Measurements from ENCODE around the gene ZNF236.
"Not testable (repeated sequence)": the region's sequence is repeated elsewhere in the genome, so short reads cannot be mapped to it uniquely, and the experiment has no call there.

The ZNF236 gene

GRCh38 chr18:76953583-76954233 is 131.4 kb downstream of the ZNF236 start:
- FAIRE-seq: no peak

DNA sequence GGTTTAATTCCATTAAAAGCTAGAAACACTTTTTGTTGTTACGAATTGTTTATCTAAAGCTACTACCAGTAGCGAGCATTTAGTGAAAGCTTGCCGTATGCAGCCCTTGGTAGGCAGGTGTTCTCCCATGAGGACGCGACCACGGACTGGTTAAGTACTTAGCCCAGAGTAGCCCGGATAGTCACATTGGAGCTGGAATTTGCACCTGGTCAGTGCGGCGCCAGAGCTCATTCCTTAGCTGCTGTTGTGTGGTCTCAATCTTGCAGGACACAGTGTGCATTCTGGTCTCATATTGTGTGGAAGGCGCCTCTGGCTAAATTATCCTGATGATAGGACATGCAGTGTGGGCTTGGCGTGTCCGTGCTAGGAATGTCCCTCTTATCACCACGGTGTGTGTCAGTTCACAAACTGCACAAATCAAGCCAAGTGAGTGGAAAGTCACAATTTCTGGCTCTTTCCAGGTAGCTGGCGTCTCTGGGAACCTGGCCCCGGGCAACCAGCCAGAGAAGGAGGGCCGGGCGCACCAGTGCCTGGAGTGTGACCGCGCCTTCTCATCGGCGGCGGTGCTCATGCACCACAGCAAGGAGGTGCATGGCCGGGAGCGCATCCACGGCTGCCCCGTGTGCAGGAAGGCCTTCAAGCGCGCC is 133.3 kb downstream of the ZNF236 start:
- FAIRE-seq: no peak

GRCh38 chr18:76956648-76957047 is 134.3 kb downstream of the ZNF236 start:
- no peak for FAIRE-seq

DNA sequence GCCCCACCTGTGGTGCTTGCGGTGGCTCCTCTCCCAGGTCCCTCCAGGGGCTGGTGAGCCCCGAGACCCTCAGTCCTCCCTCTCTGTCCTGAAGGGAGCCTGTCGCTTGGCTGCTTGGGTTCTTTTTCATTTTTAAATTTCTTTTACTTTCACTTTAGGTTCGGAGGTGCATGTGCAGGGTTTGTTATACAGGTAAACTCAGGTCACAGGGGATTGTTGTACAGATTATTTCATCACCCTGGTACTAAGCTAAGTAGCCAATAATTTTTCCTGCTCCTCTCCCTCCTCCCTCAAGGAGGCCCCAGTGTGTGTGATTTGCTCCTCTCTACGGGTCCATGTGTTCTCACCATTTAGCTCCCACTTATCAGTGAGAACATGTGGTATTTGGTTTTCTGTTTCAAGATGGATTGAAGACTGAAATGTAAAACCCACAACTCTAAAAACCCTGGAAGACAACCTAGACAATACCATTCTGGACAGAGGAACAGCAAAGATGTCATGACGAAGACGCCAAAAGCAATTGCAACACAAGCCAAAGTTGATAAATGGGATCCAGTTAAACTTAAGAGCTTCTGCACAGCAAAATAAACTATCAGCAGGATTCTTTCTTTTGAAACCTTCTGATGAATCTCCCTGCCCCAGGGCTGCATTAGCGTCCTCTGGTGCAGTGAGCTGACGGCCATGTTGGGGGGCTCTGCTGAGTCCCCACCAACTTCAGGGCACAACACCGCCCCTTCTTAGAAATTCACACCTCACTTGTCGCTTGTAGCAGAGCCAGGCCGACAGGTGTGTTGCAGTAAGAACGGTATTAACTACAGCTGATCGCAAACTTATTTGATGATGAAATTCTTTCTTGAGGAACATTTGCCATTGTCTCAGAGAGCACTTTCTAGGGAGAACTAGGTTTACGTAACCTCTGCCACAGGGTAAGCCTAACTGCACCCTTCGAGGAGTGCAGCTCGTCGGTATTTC is 135.3 kb downstream of the ZNF236 start:
- FAIRE-seq: no peak

GRCh38 chr18:76958692-76959341 is 136.5 kb downstream of the ZNF236 start:
- no peak for FAIRE-seq

GRCh38 chr18:76959605-76960004 is 137.2 kb downstream of the ZNF236 start:
- no peak for FAIRE-seq

DNA sequence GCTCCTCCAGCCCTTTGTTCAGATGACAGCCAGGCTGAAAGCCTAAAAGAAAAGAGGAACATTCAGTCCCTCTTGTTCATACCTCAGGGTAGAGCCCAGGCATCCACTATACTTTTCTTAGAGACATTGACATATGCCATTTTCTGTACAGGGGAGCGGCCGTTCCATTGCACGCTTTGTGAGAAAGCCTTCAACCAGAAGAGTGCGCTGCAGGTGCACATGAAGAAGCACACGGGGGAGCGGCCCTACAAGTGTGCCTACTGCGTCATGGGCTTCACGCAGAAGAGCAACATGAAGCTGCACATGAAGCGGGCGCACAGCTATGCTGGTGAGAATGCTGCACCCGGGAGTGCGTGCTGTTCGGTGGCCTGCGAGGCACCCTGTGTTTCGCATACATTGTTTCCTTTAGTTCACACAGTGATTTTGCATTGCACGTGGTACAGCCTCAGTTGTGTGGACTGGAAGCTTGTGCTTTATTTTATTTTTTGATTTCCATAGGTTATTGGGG is 138.2 kb downstream of the ZNF236 start:
- no peak for FAIRE-seq

DNA sequence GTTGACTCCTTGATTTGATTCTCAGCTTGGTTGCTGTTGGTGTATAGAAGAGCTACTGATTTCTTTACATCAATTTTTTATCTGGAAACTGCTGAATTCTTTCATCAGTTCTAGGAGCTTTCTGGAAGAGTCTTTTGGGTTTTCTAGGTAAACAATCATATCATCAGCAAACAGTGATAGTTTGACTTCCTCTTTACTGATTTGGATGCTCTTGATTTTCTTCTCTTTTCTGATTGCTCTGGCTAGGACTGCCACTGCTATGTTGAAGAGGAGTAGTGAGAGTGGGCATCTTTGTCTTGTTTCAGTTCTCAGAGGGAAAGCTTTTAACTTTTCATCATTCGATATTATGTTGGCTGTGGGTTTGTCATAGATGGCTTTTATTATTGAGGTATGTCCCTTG is 140.5 kb downstream of the ZNF236 start:
- FAIRE-seq: no peak

DNA sequence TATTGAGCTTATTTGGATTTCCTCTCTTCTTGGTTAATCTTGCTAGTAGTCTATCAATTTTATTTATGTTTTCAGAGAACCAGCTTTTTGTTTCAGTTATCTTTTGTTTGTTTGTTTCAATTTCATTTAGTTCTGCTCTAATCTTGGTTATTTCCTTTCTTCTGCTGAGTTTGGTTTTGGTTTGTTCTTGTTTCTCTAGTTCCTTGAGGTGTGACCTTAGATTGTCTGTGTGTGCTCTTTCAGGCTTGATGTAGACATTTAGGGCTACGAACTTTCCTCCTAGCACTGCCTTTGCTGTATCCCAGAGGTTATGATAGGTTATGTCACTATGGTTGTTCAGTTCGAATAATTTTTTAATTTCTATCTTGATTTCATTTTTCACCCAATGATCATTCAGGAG is 141.6 kb downstream of the ZNF236 start:
- FAIRE-seq: no peak

- not testable (repeated sequence) for FAIRE-seq
These were observed 143.3 kb downstream of the ZNF236 start for GRCh38 chr18:76965555-76966151.

DNA sequence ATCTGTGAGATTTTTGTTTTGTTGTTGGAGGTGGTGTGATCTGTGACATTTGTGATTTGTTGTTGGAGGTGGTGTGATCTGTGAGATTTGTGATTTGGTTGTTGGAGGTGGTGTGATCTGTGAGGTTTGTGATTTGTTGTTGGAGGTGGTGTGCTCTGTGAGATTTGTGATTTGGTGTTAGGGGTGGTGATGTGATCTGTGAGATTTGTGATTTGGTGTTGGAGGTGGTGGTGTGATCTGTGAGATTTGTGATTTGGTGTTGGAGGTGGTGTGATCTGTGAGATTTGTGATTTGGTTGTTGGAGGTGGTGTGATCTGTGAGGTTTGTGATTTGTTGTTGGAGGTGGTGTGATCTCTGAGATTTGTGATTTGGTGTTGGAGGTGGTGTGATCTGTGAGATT is 144.9 kb downstream of the ZNF236 start:
- not testable (repeated sequence) for FAIRE-seq

GRCh38 chr18:76967721-76968472 is 145.5 kb downstream of the ZNF236 start:
- no peak for FAIRE-seq

- no peak for FAIRE-seq
These were observed 148.6 kb downstream of the ZNF236 start for GRCh38 chr18:76970770-76971559.

- FAIRE-seq: no peak
These were observed 149.9 kb downstream of the ZNF236 start for GRCh38 chr18:76972241-76972640.

DNA sequence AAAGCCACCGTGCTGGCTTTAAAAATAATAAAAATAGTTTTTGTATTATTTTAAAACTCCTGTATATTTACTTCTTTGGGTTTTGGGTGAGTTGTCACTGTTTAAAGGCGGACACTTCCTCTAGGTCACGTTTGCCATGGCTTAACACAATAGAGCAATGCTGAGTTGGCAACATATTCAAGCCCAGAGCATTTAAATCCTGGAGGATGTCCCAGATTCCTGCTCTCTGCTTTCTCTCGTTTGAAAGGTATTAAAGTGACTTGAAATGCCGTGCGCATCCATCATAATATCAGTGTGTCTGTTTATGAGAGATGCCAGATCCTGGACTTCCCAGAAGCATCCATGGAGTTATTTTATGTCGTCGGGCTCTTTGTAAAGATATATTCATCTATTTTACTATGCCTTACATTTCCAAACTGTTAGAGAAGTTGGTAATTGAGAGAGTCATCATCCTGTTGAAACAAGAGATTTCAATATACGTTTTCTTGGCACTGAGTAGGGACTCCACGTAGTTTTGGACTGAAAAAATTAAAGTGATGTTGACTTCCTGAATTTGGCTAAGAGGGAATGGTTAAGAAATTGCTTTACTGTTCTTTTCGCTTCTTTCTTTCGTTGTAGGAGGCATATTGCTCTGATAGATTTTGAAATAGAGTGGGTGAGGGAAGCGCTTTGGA is 150.6 kb downstream of the ZNF236 start:
- FAIRE-seq: no peak

- FAIRE-seq: no peak
These were observed 151.3 kb downstream of the ZNF236 start for GRCh38 chr18:76973520-76974266.

GRCh38 chr18:76974386-76974785 is 152.0 kb downstream of the ZNF236 start:
- FAIRE-seq: no peak

DNA sequence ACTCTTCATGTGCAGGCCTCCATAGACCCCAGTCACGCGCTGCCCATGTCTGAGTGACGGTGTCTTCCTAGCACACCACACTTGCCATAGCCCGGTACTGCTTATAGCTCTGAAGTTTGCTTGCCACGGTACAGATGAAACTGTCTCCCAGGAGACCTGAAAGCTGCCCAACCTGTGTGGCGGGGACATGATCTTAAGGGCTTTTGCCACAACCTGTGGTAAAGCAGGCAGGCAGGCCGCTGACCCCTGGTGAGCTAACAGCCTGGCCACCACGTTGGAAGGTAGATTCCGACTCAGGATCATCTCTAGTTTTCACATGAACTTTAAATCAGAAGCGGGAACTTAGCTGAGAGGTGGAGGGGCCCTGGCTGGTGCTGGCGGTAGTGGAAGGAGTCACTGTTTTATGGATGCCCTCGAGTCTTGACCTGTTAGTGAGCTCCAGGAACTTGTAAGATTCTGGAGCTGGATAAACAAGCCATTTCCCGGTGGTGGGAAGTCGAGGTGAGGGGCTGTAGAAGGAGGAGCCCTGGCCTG is 153.3 kb downstream of the ZNF236 start:
- FAIRE-seq: no peak

DNA sequence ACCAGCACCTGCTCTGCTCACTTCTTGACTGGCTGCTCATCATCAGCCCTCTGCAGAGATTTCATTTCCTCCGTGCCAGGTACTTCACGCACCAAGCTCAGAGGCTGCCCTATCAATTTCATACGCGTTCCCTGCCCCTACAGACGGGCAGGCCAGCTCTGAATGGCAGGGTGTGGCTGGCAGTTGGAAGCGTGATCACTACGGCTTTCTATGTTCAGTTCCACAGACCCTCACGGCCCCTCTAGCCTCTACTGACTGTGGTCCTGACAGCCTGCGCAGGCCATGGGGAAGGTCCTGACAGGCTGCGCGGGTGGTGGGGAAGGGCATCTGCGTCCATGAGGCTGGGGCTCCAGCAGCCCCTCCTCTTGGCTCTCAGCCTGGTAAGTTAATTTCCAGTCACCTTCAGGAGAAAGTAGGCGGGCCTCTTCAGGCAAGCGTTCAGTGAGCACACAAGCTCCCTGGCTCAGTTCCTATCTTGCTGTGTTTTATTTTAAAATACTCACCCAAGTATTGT is 154.8 kb downstream of the ZNF236 start:
- FAIRE-seq: no peak
